ENCODE measurements around the gene GAMT. TPM values are rescaled to one million over a fixed set of nuclear protein-coding genes. Genes with fewer than 3 reads are reported as not detected.

The GAMT gene
- total RNA-seq, 1 donor from 2014 or later, result 8.8 TPM

DNA sequence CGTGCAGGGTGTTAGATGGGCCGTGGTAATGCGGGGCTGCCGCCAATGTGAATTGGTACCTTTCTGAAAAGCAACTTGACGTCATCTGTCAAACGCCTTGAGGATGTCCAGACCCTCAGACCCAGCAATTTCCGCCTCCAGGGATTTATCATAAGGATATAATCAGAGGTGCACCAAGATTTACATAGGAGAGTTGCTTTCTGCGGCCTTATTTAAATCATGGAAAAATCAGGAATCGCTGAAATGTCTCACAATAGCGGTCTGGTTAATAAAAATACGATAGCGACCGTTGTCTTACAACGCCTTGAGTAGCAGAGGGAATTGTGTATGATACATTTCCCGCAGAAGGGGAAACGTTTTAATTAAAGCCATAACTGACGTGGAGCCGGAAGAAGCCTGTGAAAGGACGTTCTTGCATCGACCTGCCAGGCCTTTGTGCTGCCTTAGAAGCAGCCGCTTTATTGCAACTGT is 49.9 kb downstream of the GAMT start:
- H3K27ac Mint-ChIP-seq, result no peak overlapping the region
- no peak overlapping the region for H3K4me3 Mint-ChIP-seq
- no peaks in the 10 kb centered on the region for H3K9me3 Mint-ChIP-seq
- TF ChIP-seq CTCF (IDR thresholded peaks at IDR 0.05), result no peak
- ChIA-PET CTCF (no interaction called here), POLR2A (no interaction called here)
- intact Hi-C loops (cut with micrococcal nuclease), result loop anchor here (5.0 kb wide), 1 partner anchor 56 kb away; the partner anchor contains the start of gene DAZAP1
- H3K4me1 Mint-ChIP-seq, result peaks cover 15% of the 10 kb centered on the region
- DNase-seq (no peak), ATAC-seq (ENCODE audit: low read depth) (no peak)
- H3K27me3 Mint-ChIP-seq, result no peaks in the 10 kb centered on the region
- H3K36me3 Mint-ChIP-seq (ENCODE audit: low read depth), result peaks cover 4% of the 10 kb centered on the region

GRCh38 chr19:1350867-1351266 is 50.5 kb downstream of the GAMT start:
- H3K9me3 Mint-ChIP-seq, result no peaks in the 10 kb centered on the region
- CTCF ChIA-PET, result no interaction called here

GRCh38 chr19:1349211-1349610 is 52.1 kb downstream of the GAMT start:
- no peaks in the 10 kb centered on the region for H3K27me3 Mint-ChIP-seq
- POLR2A ChIA-PET, result interaction anchor here (1.1 kb wide), 1 partner anchor 70 kb away, joined by 3 read pairs; no protein-coding TSS in a partner anchor
- H3K36me3 Mint-ChIP-seq (ENCODE audit: low read depth), result no peaks in the 10 kb centered on the region
- intact Hi-C loops (cut with micrococcal nuclease), result no loop called here
- CTCF ChIA-PET, result no interaction called here
- DNase-seq, result no peak
- TF ChIP-seq CTCF (IDR thresholded peaks at IDR 0.05), result no peak
- no peak overlapping the region for H3K27ac Mint-ChIP-seq
- no peaks in the 10 kb centered on the region for H3K9me3 Mint-ChIP-seq
- peaks cover 17% of the 10 kb centered on the region for H3K4me1 Mint-ChIP-seq
- ATAC-seq (ENCODE audit: low read depth), result no peak
- no peak overlapping the region for H3K4me3 Mint-ChIP-seq

More at GRCh38 chr19:1350867-1351266, 50.5 kb downstream of the GAMT start:
- TF ChIP-seq CTCF (IDR thresholded peaks at IDR 0.05), result no peak
- Mint-ChIP-seq H3K27me3 (no peaks in the 10 kb centered on the region), H3K4me3 (no peak overlapping the region), H3K27ac (no peak overlapping the region), H3K36me3 (ENCODE audit: low read depth) (peaks cover 2% of the 10 kb centered on the region), H3K4me1 (peaks cover 11% of the 10 kb centered on the region)
- ATAC-seq (ENCODE audit: low read depth), result no peak
- no peak for DNase-seq
- intact Hi-C loops (cut with micrococcal nuclease), result loop anchor here (5.0 kb wide), 1 partner anchor 56 kb away; the partner anchor contains the start of gene DAZAP1
- POLR2A ChIA-PET, result no interaction called here

Other genes starting within 250 kb of the GAMT start
- gene SBNO2, start 227.3 kb downstream of the GAMT start, total RNA-seq, result 111 and 127 TPM in 2 replicates
- gene STK11, start 195.8 kb downstream of the GAMT start, total RNA-seq, result 62.0 and 67.6 TPM in 2 replicates
- gene CBARP, start 163.5 kb downstream of the GAMT start, total RNA-seq, result 0.29 and 0.64 TPM in 2 replicates
- gene ATP5F1D, start 159.8 kb downstream of the GAMT start, total RNA-seq, result 172 and 185 TPM in 2 replicates
- 64.5 and 68.4 TPM in 2 replicates for gene MIDN, start 153.0 kb downstream of the GAMT start, total RNA-seq
- gene CIRBP, start 132.2 kb downstream of the GAMT start, total RNA-seq, result 399 and 400 TPM in 2 replicates
- 47.9 and 52.0 TPM in 2 replicates for gene FAM174C, start 126.0 kb downstream of the GAMT start, total RNA-seq
- not detected in 2 replicates for gene EFNA2, start 115.7 kb downstream of the GAMT start, total RNA-seq
- gene NDUFS7, start 17.6 kb downstream of the GAMT start, total RNA-seq, result 82.1 and 84.3 TPM in 2 replicates
- gene DAZAP1, start 6.0 kb upstream of the GAMT start, total RNA-seq, result 177 and 195 TPM in 2 replicates
- 1,788 and 2,029 TPM in 2 replicates for gene RPS15, start 36.9 kb upstream of the GAMT start, total RNA-seq
- gene APC2, start 48.6 kb upstream of the GAMT start, total RNA-seq, result 0.42 and 0.59 TPM in 2 replicates
- gene C19orf25, start 77.7 kb upstream of the GAMT start, total RNA-seq, result 42.8 and 55.7 TPM in 2 replicates
- gene PCSK4, start 88.8 kb upstream of the GAMT start, total RNA-seq, result 1.2 and 1.3 TPM in 2 replicates
- 1.1 and 1.5 TPM in 2 replicates for gene REEP6, start 89.6 kb upstream of the GAMT start, total RNA-seq
- not detected in 2 replicates for gene ADAMTSL5, start 111.5 kb upstream of the GAMT start, total RNA-seq
- gene PLK5, start 122.5 kb upstream of the GAMT start, total RNA-seq, result not detected in 2 replicates
- gene MEX3D, start 166.8 kb upstream of the GAMT start, total RNA-seq, result 2.1 and 2.5 TPM in 2 replicates
- gene MBD3, start 191.3 kb upstream of the GAMT start, total RNA-seq, result 91.9 and 96.9 TPM in 2 replicates
- 117 and 141 TPM in 2 replicates for gene UQCR11, start 203.9 kb upstream of the GAMT start, total RNA-seq